ENCODE results near the gene KCP.
A peak's percentile ranks its signal among the peaks of the same experiment; 100 is the strongest.

KCP gene

DNA sequence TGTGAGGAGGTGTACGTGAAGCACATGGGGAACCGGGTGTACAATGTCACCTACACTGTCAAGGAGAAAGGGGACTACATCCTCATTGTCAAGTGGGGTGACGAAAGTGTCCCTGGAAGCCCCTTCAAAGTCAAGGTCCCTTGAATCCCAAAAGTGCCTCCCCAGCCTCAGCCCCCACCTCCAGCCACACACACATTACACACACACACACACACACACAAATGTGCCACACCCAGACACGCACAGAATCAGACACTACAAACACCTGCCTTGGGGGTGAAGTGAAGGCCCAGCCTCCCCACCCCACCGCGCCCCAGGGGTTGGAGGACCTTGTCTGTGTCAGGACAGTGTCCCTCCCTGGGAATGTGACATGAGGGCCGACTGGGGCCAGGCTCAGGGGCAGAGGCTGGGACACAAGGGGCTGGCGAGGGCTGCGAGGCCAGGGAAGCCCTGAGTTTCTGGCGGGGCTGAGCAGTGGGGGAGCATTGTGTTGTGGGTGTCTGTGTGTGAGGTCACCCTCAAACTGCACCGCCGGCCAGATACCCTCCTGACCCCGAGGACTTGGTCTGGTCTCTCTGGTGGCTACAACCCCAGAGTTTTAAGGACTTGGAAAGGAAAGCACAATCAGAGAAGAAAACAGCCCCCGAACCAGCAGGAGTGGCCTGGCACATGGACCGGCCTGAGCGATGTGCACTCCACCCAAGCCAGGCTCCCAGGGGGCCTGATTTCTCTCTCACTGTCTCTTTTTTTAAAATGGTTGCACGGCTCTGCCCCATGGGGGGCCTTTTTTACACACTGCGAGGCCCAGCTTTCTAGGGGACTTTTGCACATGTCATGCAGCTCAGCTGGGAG lies 51.9 kb downstream of the KCP start:
- no peak for DNase-seq (ENCODE audit: low read depth)

DNA sequence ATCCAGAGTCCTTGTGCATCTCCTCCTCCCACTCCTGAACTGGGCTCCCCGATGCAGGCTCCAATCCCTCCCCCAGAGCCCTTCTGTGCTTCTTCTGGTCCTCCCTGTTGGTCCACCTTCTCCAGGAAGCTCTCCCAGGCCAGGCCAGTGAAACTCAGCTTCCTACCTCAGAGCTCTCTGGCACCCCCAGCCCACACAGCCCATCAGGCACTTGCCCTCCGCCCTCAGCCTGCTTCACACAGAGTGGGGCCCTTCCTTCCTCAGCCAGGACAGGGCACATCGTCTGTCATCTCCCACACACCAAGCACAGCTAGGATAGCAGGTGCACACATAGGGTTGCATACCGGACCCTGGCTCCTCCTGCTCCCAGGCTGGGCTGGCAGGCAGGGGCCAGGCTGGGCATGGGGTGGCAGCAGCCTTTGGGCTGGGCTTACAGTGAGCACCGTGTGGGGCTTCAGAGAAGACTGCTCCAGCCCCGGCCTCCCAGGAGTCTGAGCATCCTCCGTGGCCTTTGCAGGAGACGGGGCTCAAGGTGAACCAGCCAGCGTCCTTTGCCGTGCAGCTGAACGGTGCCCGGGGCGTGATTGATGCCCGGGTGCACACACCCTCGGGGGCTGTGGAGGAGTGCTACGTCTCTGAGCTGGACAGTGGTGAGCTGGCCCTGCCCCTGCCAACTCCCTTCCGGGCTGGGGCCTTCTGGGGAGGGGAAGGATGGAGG lies 54.3 kb downstream of the KCP start:
- DNase-seq (ENCODE audit: low read depth) = no peak

DNA sequence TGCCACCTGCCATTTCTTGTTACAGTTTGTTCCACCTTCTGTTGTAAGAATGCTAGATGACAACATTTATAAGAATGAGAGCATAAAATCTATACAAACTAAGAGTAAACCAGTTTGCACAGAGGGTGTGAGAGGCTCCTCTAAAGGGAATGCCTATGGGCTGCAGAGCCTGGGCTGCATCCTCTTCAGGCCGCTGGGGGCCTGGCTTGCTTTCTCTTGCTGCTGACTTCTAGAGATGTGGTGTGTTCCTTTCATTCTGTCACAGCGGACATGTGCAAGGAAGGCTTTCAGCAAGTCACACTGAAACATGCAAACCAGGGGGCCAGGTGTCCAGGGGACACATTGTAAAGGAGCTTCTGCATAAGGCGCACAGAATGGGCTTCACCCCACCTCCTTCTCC lies 55.0 kb downstream of the KCP start:
- DNase-seq (ENCODE audit: low read depth) = no peak

- no peak for DNase-seq (ENCODE audit: low read depth)
These were observed 56.1 kb downstream of the KCP start for GRCh38 chr7:128854396-128854795.

DNA sequence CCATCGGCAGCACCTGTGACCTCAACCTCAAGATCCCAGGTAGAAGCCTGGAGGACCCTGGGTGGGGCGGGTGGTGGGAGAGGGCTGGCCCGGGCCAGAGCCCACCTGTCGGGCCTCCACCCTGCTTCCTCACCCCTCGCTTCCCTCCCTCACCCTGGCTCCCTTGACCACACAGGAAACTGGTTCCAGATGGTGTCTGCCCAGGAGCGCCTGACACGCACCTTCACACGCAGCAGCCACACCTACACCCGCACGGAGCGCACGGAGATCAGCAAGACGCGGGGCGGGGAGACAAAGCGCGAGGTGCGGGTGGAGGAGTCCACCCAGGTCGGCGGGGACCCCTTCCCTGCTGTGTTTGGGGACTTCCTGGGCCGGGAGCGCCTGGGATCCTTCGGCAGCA lies 56.7 kb downstream of the KCP start:
- DNase-seq (ENCODE audit: low read depth) = no peak

- no peak for DNase-seq (ENCODE audit: low read depth)
These were observed 57.8 kb downstream of the KCP start for GRCh38 chr7:128852537-128853254.

- no peak for DNase-seq (ENCODE audit: low read depth)
These were observed 60.6 kb downstream of the KCP start for GRCh38 chr7:128849804-128850490.

DNA sequence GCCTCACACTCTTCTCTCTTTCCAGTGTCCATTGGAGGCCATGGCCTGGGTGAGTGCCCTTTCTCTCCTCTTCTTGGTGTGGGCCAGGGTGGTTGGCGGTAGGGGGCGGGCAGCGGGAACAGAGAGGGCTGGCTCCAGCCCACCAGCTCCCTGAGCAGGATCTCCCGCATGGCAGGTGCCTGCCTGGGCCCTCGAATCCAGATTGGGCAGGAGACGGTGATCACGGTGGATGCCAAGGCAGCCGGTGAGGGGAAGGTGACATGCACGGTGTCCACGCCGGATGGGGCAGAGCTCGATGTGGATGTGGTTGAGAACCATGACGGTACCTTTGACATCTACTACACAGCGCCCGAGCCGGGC lies 61.4 kb downstream of the KCP start:
- no peak for DNase-seq (ENCODE audit: low read depth)

GRCh38 chr7:128848289-128849155 lies 62.0 kb downstream of the KCP start:
- DNase-seq (ENCODE audit: low read depth) = no peak

GRCh38 chr7:128847721-128848211 lies 62.7 kb downstream of the KCP start:
- no peak for DNase-seq (ENCODE audit: low read depth)

- no peak for DNase-seq (ENCODE audit: low read depth)
These were observed 63.6 kb downstream of the KCP start for GRCh38 chr7:128846781-128847444.

GRCh38 chr7:128845987-128846386 lies 64.5 kb downstream of the KCP start:
- DNase-seq (ENCODE audit: low read depth) = no peak

- DNase-seq (ENCODE audit: low read depth) = no peak
These were observed 65.0 kb downstream of the KCP start for GRCh38 chr7:128845475-128845874.

GRCh38 chr7:128844777-128845311 lies 65.7 kb downstream of the KCP start:
- no peak for DNase-seq (ENCODE audit: low read depth)

DNA sequence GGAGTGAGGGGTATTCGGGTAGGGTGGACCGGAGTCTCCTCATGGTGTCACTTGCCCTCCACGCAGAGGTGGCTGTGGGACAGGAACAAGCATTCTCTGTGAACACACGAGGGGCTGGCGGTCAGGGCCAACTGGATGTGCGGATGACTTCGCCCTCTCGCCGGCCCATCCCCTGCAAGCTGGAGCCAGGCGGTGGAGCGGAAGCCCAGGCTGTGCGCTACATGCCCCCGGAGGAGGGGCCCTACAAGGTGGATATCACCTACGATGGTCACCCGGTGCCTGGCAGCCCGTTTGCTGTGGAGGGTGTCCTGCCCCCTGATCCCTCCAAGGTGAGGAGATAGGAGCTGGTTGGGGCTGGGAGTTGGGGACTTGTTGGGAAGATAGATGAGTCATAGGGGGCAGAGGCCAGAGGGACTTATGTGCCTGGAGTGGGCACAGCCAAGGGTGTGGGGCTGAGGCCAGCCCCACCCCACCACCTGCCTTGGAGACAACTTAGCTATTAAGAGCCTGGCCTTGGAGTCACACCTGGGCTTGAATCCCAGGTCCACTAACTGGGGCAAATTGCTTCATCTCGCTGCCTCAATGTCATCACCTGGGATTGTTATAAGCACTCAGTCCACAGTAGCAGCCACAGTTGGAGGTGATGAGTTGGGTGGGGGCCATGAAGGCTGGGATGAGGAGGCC lies 66.4 kb downstream of the KCP start:
- DNase-seq (ENCODE audit: low read depth) = no peak

DNA sequence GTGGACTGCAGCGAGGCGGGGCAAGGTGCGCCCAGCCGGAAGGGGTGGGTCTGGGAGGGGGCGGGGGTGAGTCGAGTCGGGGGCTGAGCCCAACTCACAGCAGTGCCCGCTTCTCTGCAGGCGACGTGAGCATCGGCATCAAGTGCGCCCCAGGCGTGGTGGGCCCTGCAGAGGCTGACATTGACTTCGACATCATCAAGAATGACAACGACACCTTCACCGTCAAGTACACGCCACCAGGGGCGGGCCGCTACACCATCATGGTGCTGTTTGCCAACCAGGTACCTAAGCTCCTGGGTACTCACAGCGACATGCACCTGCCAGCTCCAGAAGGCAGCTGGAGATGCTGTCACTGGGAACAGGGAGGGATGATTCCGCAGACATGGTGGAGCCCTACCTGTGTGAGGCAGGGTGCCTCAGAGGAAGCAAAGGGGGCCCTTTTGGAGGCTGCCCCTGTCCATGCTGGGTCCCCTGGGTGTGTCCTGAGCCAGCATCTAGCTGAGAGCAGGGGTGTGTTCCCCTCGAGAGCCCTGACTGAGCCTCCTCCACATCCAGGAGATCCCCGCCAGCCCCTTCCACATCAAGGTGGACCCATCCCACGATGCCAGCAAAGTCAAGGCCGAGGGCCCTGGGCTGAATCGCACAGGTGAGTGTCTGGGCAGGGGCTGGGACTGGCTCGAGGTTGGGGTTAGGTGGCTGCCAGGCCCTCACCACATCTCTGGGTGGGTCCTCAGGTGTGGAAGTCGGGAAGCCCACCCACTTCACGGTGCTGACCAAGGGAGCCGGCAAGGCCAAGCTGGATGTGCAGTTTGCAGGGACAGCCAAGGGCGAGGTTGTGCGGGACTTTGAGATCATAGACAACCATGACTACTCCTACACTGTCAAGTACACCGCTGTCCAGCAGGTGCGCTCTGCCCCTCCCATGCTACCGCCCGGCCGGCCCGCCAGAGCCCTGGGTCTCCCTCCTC lies 67.6 kb downstream of the KCP start:
- DNase-seq (ENCODE audit: low read depth) = no peak

GRCh38 chr7:128841921-128842673 lies 68.4 kb downstream of the KCP start:
- DNase-seq (ENCODE audit: low read depth) = peak; percentile 20

Measured in stimulated activated CD8-positive, alpha-beta memory T cell treated with anti-CD3 and anti-CD28 coated beads, Interleukin-7, amount 100 ng/mL, for 24 hours (primary cell).